ENCODE measurements around the gene SLC4A8. TPM values are rescaled to one million over a fixed set of nuclear protein-coding genes. Genes with fewer than 3 reads are reported as not detected.
A peak's percentile ranks its signal among the peaks of the same experiment; 100 is the strongest.

Gene SLC4A8
- total and polyA plus RNA-seq, 8 donors, result 1.0 to 5.5 (median 2.7) TPM

DNA sequence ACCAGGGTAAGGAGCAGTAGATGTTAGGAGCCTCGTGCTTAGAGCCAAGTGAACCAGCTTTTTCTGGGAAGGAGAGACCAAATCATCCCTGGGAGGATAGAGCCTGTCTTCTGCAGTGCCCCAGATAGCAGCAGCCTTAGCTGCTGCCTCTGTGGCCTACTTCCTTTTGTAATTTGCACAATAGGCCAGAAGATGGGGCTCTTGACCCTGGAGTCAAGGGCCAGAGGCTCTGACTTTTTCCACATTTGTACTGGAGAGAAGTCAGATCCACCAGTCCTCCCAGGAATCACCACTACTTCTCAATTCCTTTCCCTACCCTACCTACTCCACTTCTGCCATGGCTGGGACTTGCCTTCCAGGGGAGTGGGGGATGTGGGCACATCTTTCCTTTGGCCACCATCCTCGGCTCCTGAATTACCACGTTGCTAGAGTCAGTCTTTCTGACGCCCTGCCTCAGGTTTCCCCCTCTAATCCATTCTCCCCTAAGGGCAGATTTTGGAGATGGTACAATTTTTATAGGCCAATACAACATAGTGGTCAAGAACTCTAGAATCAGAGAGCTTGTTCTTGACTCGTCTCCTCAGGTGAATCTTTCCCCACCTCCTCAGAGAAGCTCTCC, 3.3 kb upstream of the SLC4A8 start:
- ATAC-seq (peak; percentile 71 to 86 (median 82)), DNase-seq (peak in 4 of 6 donors; percentile 28 to 73 (median 42)), FAIRE-seq (no peak)
- 74 to 78% methylated on average over 5 of the region's 5 CpGs for WGBS, 2 donors
- Histone ChIP-seq H3K36me3 (no peaks in the 10 kb centered on the region), H3K27me3 (no peaks in the 10 kb centered on the region), H3K9me3 (no peaks in the 10 kb centered on the region), H3K27ac (no peak overlapping the region), H3K4me3 (no peak overlapping the region), H3K4me1 (peaks cover 0 to 8% (median 4%) of the 10 kb centered on the region in 3 donors)
- intact Hi-C loops (cut with DNase I), result loop anchor here (5.0 to 10.0 kb wide), 3 partner anchors 103 to 403 kb away; no protein-coding TSS in a partner anchor
- TF ChIP-seq, protein P1, sequence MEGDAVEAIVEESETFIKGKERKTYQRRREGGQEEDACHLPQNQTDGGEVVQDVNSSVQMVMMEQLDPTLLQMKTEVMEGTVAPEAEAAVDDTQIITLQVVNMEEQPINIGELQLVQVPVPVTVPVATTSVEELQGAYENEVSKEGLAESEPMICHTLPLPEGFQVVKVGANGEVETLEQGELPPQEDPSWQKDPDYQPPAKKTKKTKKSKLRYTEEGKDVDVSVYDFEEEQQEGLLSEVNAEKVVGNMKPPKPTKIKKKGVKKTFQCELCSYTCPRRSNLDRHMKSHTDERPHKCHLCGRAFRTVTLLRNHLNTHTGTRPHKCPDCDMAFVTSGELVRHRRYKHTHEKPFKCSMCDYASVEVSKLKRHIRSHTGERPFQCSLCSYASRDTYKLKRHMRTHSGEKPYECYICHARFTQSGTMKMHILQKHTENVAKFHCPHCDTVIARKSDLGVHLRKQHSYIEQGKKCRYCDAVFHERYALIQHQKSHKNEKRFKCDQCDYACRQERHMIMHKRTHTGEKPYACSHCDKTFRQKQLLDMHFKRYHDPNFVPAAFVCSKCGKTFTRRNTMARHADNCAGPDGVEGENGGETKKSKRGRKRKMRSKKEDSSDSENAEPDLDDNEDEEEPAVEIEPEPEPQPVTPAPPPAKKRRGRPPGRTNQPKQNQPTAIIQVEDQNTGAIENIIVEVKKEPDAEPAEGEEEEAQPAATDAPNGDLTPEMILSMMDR (IDR thresholded peaks at IDR 0.05), result peak in 3 of 4 donors; percentile 39 to 59 (median 53)

- peaks cover 0 to 9% (median 0%) of the 10 kb centered on the region in 3 donors for H3K4me1 ChIP-seq
- no peaks in the 10 kb centered on the region for H3K9me3 ChIP-seq
- DNase-seq, result no peak
- TF ChIP-seq, protein P1 (IDR thresholded peaks at IDR 0.05), result no peak
- intact Hi-C loops (cut with DNase I), result loop anchor here (5.0 to 10.0 kb wide), 3 partner anchors 101 to 401 kb away; no protein-coding TSS in a partner anchor
- H3K27ac ChIP-seq, result no peak overlapping the region
- FAIRE-seq, result no peak
- H3K36me3 ChIP-seq, result no peaks in the 10 kb centered on the region
- peak overlapping the region in 1 of 4 donors; percentile 48 for H3K4me3 ChIP-seq
- WGBS, 2 donors, result 31 to 49% methylated on average over 10 of the region's 10 CpGs
- H3K27me3 ChIP-seq, result no peaks in the 10 kb centered on the region
- no peak for ATAC-seq
Observed at GRCh38 chr12:51424094-51424661, 453 bp upstream of the SLC4A8 start.

DNA sequence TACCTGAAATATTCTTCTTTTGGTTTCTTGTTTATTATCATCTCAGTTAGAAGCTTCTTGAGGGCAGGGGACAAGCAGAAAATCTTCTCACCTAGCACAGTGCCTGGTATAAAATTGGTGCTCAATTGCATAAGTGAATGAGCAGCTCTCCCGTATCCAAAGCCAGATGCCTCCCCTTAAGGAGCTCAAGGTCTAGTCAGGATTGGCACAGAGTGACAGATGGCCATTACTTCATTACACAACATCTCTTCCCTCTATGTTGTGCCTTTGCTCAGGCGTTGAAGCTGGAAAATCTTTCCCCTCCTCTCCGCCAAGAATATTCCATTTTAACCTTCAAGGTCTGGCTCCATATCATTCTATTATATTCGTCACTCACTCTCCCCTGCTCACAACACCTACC, 3.6 kb downstream of the SLC4A8 start:
- TF ChIP-seq, protein P1 (IDR thresholded peaks at IDR 0.05), result no peak
- intact Hi-C loops (cut with DNase I), result loop anchor here in 2 of 3 donors (10.0 kb wide), 2 partner anchors 97 to 397 kb away; no protein-coding TSS in a partner anchor
- H3K4me3 ChIP-seq, result no peak overlapping the region
- no peaks in the 10 kb centered on the region for H3K27me3 ChIP-seq
- FAIRE-seq (no peak), DNase-seq (no peak), ATAC-seq (no peak)
- H3K4me1 ChIP-seq, result peaks cover 0 to 18% (median 10%) of the 10 kb centered on the region in 3 donors
- WGBS, 2 donors, result 88 to 92% methylated on average over 4 of the region's 4 CpGs
- no peaks in the 10 kb centered on the region for H3K36me3 ChIP-seq
- no peak overlapping the region for H3K27ac ChIP-seq
- no peaks in the 10 kb centered on the region for H3K9me3 ChIP-seq

DNA sequence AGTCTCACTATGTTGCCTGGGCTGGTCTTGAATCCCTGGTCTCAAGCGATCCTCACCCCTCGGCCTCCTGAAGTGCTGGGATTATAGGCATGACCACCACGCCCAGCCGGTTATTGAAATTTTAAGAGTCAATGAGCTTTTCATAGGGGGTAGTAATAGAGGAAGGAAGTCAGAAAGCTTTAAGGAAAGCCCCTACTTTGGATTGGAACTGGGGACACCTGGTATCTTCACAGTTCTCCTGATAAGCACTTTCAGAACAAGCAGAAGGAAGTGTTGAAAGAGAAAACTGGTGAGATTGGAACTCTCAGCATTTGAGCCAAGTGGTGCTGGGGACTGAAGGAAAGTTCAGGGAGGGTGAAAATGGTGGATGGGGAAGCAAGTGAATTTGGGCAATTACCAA, 5.1 kb downstream of the SLC4A8 start:
- Histone ChIP-seq H3K9me3 (no peaks in the 10 kb centered on the region), H3K27ac (peak overlapping the region in 2 of 4 donors; percentile 68 to 79), H3K4me3 (no peak overlapping the region), H3K27me3 (no peaks in the 10 kb centered on the region), H3K36me3 (no peaks in the 10 kb centered on the region), H3K4me1 (peaks cover 0 to 16% (median 10%) of the 10 kb centered on the region in 3 donors)
- no peak for DNase-seq
- intact Hi-C loops (cut with DNase I), result loop anchor here in 2 of 3 donors (10.0 kb wide), 2 partner anchors 95 to 395 kb away; no protein-coding TSS in a partner anchor
- ATAC-seq, result no peak
- FAIRE-seq, result no peak
- WGBS, 2 donors, result 97 to 99% methylated on average over 4 of the region's 4 CpGs
- TF ChIP-seq, protein P1 (IDR thresholded peaks at IDR 0.05), result no peak

Data from pancreas (tissue), 10 donors.